NCI-H2171 (cell line): ENCODE results near the gene EXOC3L1.

Experiments
- DNase-seq: peaks from one replicate; lab custom pipeline; 2025; lab: John Stamatoyannopoulos, UW

Gene EXOC3L1

DNA sequence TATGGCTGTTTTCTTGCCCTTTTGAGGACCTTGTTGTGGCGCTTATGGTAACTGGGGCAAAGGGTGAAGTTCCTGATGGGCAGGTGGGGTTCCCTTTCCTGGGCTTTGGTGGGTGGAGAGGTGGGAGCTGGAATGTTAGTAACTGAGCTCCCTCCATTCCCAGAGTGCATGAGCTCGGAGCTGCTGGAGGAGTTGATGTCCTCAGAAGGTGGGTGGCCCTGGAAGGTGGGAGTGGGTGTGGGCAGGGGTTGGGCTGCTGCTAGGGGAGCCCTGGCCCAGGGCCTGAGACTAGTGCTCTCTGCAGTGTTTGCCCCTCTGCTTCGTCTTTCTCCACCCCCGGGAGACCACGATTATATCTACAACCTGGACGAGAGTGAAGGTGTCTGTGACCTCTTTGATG is 7.8 kb upstream of the EXOC3L1 start:
- no peak for DNase-seq

DNA sequence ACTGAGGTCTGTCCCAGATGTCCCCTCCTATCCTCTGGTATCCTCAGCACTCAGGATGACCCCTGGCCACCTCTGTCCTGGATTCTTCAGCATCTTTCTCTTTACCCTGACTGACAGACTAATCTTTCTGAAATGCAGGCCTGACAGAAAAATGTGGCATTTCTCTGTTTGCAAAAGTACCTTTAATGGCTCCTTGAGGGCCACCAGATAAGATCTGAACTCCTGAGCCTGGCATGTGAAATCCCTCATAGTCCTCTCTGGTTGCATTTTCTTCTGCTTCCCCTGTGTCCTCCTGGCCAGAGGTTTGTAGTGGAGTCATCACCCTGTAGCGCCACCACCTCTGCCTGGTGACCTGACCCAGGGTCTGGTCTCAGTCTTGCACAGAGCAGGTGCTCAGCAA is 6.9 kb upstream of the EXOC3L1 start:
- DNase-seq: no peak

DNA sequence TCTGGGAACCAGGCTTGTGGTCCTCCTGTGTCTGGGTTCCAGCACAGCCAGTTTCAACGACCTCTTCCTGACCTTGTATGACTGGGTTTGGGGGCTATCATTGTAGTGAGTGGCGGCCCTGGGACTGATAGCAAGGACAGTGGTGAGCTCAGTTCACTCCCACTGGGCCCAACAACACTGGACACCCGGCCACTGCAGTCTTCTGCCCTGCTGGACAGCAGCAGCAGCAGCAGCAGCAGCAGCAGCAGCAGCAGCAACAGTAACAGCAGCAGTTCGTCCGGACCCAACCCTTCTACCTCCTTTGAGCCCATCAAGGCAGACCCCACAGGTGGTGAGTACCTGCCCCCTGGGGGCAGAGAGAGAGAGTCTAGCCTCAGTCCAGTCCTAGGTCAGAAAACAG is 5.7 kb upstream of the EXOC3L1 start:
- DNase-seq: no peak

DNA sequence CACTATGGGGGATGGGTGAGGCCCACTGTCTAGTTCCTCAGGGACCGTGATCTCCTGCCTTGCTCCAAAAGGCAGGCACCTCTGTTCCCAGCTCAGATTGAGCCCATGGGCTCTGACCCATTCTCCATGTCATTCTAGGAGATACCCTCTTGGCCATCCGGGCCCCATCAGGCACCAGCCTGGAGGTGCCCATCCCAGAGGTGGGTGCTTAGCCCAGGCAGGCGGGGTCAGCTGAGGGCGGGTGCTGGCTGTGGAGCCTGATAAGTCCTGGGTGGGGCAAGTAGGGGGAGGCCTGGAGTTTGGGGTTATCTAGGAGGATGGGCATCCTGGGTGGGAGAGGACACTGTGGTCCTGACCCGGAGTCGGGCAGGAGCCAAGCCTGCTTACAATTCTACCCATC is 4.3 kb upstream of the EXOC3L1 start:
- DNase-seq: no peak

DNA sequence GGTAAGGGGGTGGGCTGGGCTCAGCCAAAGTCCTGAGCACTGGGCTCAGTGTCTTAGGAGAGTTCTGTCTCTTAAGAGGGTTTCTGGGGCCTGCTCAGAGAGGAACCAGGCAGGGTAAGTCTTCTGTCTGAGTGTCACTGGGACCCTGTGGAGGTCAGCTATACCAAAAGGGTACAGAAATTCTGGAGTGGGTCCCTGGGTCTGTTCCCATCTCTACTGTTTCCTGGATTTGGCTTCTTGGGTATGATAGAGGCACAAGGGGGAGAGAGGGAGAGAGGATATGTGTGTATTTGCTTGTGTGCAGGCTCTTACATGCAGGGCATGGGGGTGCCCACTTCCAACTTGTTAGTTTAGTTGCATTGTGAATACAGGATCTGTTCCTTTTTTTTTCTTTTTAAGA is 3.6 kb upstream of the EXOC3L1 start:
- DNase-seq: no peak

DNA sequence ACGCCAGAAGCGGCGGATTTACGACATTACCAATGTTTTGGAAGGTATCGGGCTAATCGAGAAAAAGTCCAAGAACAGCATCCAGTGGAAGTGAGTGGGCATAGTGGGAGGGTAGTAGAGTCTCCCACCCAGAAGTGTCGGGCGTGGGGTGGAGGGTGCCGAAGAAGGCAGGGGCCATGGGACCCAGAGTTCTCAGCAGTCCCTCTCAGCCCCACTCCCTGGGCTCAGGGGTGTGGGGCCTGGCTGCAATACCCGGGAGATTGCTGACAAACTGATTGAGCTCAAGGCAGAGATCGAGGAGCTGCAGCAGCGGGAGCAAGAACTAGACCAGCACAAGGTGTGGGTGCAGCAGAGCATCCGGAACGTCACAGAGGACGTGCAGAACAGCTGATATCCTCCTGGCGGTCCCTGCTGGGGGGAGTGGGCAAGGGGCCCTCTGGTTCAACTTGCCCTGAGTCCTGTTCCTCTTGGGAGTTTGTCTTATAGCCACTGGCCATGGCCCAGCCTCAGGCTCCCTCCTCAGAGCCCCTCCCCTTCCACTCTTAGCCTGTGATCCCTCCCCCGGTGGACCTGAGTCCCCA is 2.9 kb upstream of the EXOC3L1 start:
- no peak for DNase-seq

DNA sequence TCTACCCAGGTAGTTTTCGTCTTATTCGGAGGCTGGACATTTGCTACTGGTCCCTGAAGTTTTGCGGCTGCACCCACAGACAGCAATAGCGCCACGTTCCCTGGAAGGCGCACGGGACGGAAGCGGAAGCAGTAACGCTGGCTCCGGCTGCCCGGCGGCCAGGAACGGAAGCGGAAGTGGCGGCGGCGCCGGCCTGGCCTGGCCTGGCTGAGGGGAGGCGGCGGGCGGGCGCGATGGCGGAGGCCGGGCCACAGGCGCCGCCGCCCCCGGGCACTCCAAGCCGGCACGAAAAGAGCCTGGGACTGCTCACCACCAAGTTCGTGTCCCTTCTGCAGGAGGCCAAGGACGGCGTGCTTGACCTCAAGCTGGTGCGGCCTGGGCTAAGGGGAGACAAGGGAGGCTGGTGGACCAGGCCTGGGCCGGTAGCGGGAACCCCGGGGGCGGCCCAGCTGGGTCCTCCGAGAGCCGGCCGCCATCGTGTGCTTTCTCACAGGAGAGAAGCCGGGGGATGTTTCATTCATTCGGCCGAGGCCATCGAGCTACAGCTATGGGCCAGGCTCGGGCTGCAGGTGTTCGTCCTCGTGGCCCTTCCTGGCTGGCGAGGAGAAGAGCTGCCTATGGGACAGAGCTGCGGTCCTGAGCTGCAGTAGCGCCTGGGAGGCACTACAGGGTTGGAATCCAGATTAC is 2.2 kb upstream of the EXOC3L1 start, which contains the start of gene E2F4:
Gene E2F4 (plus strand): TSS at position 161 of the 687 bp plus-strand sequence. CDS start 73 bp downstream, at position 234.
- DNase-seq: peak; percentile 85

DNA sequence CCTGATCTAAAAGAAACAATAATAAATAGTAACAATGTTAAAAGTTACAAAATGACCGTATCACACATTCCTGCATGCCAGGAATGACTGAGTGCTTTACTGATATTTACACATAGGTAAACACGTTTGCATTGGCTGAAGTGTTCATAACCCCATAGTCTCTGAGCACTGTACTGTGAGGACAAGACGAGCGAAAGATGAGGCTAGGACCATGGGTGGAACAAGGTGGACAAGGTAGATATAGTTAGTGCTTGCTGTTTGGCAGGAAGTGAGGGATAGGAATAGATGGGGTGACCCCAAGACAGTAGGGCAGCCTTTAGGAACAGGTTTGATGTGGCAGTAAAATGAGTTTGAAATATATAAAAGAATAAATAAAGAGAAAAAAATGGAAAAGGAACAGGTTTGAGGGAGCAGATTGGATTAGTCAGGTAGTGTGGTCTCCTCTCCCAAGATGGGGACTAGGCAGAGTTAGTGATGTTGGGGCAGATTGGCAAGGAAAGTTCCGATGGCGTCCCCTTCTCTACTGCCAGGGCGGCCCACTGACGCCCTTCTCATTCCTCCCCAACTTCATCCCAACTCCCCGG is 1.6 kb upstream of the EXOC3L1 start:
- DNase-seq: no peak

DNA sequence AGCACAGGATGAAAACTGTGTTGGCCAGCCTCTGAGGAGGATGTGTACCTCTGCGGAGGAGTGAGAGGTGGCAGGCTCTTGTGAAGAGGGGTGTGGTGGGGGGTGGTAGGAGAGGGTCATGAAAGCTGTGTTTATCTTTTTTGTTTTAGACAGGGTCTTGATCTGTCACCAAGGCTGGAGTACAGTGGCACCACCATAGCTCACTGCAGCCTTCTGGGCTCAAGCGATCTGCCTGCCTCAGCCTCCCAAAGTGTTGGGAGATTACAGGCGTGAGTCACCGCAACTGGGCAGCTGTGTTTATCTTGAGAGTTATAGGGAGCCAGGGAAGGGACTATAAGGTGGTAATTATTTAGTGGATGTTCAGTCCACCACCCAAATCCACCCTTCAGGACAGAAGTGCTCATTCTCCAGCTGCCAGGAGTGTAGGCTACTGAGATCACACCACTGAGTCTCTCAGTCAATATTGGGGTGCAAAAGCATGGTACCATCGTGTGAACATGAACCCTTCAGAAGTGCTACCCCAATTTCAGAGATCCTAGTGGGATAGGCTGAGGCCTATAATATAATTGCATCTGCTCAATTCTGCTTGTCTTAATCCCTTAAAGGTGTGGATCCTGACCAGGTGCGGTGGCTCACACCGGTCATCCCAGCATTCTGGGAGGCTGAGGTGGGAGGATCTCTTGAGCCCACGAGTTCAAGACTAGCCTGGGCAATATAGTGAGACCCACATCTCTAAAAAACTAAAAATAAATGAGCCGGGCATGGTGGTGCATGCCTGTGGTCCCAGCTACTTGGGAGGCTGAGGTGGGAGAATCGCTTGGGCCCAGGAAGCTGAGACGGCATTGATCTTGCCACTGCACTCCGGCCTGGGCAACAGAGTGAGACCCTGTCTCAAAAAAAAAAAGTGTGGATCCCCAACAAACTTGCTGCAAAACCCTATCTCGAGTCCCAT is 788 bp upstream of the EXOC3L1 start:
- no peak for DNase-seq

DNA sequence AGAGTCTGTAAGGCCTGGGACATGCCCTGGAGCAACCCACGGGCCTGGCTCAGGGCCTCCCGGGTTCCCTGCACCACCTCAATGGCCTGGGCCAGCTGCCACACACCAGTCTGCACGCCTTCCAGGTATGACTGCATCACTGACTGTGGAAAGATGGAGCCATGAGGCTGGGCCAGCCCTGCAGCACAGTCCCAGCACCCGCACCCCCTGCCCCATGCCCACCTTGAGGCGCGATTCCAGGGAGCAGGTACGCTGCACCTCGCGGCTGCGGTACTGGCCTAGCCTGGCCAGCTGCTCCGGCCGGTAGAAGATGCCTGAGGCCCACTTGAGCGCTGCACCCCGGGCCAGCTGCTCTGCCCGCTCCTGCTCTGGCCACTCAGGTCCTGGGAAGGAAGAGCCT is 1.1 kb downstream of the EXOC3L1 start:
- DNase-seq: no peak

DNA sequence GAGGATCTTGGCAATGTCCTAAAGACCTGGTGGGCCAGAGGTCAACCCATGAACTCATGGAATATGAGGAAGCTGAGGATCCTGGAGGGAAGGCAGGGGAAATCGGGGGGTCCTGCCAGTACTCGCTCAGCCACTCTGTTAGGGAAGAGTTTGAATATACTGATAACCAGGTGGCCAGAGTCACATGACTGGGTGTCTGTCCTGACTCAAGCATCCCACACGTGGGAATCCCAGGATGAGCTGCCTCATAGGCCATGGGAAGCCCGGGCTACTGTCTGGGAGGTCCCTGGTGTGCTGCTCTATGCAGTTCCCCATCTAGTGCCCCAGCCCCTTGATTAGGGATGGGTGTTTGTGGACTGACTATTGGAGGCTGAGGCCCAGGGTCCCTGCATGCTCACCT is 1.6 kb downstream of the EXOC3L1 start:
- DNase-seq: no peak

DNA sequence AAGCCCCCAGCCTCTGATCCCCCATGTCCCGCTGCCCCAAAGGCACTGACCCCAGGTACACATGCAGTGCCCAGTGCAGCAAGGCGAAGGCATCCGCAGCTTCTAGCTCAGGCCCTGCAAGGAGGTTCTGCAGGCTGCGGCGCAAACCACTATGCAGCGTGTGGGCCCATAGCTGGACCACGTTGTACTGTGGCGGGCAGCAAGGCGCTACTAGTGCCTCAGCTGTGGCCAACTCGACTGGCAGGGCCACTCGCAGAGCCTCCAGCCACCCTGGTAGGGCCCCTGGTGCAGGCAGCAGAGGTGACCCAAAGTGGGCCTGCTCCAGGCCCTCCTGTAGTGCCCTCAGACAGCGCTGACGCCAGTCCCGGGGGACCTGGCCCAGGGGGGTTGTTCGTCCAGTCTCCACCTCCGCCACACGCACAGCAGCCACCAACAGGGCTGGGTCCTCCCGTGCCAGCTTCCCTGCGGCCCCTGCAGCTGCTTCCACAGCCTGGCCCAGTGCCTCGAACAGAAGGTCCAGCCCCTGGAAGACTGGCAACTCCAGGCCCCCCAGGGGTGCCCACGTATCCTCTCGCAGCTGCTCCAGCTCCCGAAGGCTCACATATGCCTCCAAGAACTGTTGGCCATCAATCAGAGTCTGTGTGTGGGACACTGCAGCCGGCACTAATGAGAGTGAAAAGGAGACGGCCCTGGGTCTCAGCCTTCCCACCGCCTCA is 2.6 kb downstream of the EXOC3L1 start:
- no peak for DNase-seq

DNA sequence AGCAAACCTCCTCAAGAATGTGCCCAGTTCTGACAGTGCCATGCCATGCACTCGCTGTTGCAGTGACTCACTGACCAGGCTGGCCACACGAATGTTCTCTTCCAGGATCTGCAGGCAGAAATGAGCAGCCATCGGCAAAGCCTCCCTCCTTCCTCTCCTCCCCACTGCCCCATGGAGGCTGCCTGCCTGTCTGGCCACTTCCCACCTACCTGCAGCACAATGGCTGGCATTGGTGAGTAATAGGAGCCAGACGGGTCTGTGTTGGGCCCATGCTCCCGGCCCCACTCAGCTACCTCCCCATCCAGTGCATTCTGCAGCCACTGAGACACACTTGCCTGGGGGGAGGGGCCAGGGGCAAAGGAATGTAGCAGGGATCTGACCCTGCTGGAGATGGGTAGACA is 3.4 kb downstream of the EXOC3L1 start:
- no peak for DNase-seq

DNA sequence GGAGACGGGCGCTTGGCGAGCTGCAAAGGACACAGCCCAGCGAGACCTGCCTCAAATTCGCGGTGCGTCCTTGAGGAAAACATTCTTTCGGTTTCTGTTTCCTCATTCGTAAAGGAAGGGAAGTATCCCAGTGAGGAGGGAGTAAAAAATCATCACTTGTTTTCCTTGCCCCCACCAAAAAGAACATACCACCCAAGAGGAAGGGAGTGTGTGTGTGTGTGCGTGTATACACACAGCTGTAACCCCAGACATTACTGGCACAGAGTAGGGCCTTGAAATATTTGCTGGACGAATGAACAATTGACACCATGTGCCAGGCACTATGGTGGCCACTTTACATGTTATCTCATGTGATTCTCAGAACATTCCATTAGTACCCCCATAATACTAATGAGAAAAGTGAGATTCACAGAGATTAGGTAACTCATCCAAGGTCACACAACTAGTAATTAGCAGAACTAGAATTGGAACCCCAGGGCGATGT is 4.2 kb downstream of the EXOC3L1 start:
- DNase-seq: no peak

DNA sequence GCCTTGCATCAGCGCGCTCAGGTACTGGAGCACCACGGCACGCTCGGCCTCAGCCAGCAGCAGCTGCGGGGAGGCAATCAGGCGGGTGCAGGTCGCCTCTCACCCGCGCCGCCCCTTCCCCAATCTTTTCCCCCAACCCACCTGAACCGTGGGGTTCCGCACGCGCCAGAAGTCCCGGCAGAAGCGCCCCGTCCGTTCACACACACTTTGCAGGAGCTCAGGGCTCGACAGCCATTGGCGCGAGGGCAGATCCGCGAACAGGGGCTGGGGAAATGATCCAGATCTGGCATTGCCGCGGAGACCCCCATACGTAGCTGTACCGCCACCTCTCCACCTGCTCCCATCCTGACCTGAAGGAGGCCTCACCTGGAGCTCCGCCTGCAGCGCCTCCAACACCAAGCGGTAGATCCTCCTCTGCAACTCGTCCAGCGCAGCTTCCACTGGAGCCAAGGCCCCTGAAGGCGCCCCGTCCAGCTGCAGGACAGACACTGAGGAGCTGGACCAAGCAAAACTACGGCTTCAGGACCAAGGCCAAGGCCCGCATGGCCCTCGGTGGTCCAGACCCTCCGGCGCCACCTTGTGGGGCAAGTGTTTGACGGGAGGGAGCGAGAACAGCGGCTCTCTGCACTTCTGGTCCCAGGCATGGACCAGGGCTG is 4.8 kb downstream of the EXOC3L1 start:
- peak; percentile 70 for DNase-seq

DNA sequence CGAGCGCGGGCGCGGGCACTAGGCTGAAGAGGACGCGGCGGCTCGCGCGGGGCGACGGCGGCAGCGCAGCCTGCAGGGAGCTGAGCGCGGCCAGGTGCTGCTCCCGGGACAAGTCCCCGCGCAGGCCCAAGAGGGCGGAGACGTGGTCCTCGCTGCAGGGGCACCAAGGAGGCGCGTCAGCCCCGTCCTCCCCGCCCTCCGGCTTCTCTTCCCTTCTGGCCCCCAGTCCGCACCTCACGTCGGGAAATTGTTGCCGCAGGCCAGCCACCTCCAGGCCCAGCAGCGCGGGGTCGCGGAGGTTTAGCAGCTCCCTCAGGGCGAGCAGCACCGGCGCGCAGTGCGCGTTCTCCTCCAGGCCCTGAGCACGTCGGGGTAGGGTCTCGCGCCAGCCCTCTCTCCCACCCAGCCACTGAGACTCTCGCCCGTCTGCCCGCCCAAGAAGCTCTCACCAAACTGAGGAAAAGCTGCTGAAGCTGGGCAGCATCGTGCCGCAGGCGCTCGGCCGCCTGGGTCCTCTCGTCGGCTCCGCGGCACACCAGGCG is 5.4 kb downstream of the EXOC3L1 start:
- DNase-seq: peak; percentile 51

DNA sequence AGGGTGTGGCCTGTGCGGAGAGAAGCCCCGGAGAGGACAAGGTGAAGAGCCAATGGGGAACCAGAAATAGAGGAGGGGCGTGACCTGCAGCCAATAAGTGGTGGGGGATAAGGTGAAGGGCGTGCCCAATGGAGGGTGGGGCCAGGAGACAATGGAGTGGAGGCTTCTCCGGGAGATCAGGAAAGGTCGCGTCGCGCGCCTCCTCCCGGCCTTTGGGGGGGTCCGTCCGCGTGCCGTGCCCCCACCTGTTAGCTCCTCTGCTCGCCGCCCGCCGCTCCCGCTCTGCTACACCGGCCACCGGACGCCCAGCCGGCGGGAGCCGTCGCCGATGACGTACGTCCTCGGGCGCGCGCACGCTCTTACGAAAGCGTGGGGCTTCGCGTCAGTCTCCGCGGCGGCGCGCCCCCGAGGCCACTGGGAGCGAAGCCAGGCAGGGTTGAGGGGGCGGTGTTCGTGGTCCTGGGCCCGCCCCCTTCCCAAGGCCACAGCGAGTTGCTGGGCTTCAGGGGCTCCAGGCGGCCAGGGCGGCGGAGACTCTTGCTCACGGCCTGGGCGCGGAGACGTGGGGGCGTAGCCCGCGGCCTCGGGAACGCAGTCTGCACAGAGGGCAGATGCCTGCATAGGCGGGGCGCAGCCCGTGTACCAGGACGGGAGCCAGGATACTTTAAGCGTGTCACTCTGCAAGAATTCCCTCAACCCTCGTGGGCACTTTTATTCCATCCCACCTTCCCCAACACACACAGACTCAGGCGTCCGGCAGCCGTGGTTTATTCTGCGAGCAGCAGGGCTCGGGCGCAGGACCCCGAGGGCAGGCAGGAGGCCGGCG is 6.1 kb downstream of the EXOC3L1 start, which contains the start of gene MATCAP1:
Gene MATCAP1 (minus strand): TSS at position 337 of the 826 bp plus-strand sequence. CDS start 3,353 bp downstream, outside the sequence.
- DNase-seq: peak; percentile 96

DNA sequence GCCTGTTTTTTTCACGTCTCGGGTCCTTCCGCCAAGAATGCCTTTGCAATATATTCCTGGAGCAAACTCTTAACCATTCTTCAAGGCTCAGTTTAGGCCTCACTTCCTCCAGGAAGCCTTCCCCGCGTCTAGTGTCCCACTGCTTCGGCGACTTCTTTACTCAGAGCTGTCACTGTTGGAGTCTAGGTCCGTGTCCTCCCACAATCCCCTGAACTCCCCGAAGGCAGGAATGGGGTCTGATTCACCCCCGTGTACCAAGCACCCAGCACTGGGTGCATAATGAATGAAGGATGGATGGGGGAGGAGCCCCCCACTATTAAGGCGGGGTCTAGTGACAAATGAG is 6.7 kb downstream of the EXOC3L1 start:
- DNase-seq: no peak

DNA sequence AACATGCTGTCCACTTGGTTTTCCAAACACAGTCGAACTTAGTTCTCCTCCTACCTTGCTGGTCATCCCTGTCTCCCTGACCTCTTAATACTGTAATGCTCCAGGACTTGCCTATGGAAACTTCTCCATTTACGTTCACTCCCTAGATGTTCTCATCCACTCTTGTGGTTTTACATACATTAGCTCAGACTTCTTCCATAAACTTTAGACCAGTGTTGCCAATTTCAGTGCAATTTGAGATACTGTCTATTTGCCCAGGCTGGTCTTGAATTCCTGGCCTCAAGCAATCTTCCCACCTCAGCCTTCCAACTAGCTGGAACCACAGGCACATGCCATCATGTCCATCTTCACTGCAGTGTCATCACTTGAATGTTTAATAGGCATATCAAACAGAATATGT is 7.6 kb downstream of the EXOC3L1 start:
- DNase-seq: no peak

DNA sequence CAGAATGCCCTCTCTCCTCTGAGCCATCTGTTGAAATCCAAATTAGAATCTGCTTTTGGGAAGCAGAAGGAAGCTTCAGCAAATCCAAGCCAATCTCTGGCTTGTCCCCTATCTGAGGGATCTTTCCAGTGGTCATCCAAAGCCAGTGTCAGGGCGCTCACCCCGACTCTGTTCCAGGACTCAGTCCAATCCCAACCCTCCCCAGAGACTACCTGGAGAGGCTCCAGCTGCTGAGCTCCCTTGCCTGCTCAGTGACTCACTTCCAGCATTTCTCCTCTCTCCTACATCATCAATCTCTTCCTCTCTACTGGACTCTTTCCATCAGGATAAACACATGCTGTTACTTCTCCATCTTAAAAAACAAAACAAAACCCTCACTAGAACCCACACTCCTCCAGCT is 8.6 kb downstream of the EXOC3L1 start:
- no peak for DNase-seq
